H1 (cell line): Measurements from ENCODE around the gene ARAP3. TPM values are rescaled to one million over a fixed set of nuclear protein-coding genes. Genes with fewer than 3 reads are reported as not detected.

ENCODE experiments used
- CTCF ChIA-PET: fragments of 300-600 bp; sonication (Branson Sonifier 250); formaldehyde crosslinking; loops from one replicate; lab custom pipeline; 2021; ENCODE audit not compliant: partially characterized antibody; lab: Charles Lee
- POLR2A ChIA-PET: fragments of 300-600 bp; sonication (Branson Sonifier 250); formaldehyde crosslinking; loops from one replicate; lab custom pipeline; 2021; ENCODE audit warnings: inconsistent platforms; ENCODE audit not compliant: partially characterized antibody; lab: Charles Lee
- DNase-seq, 2 experiments: peaks; one replicate each; pipeline versions ENCODE4 v3.0.0 to v3.0.0-alpha.2; 2010 to 2022; ENCODE audit warnings: low spot score in 2 of 2, low read depth in 1 of 2, mixed read lengths in 1 of 2
- FAIRE-seq: peaks from 2 replicates; lab custom pipeline; 2011; peaks lifted over from hg19 to GRCh38; lab: Jason Lieb, UNC
- H2AFZ ChIP-seq: 2 replicates; pipeline ENCODE4 v1.8.1; 2012; ENCODE audit warnings: low read length, inconsistent platforms
- H2AK5ac ChIP-seq: 2 replicates; pipeline ENCODE4 v1.6.1; 2013; ENCODE audit warnings: low read depth, low read length
- H2BK120ac ChIP-seq: replicated peaks from 2 replicates; pipeline ENCODE3; 2013; ENCODE audit warnings: low read depth, low read length, inconsistent platforms
- H2BK12ac ChIP-seq: 2 replicates; pipeline ENCODE4 v1.6.1; 2013; ENCODE audit warnings: low read depth, low read length
- H2BK15ac ChIP-seq: 2 replicates; pipeline ENCODE4 v1.6.1; 2013; ENCODE audit warnings: low read length
- H2BK20ac ChIP-seq: 2 replicates; pipeline ENCODE4 v1.6.1; 2013; ENCODE audit warnings: low read length
- H2BK5ac ChIP-seq: 2 replicates; pipeline ENCODE4 v1.6.1; 2013; ENCODE audit warnings: low read depth, low read length
- H3K14ac ChIP-seq: 2 replicates; pipeline ENCODE4 v1.6.1; 2013; ENCODE audit warnings: inconsistent platforms; ENCODE audit not compliant: insufficient read length
- H3K18ac ChIP-seq: 2 replicates; pipeline ENCODE4 v1.6.1; 2013; ENCODE audit warnings: low read length; ENCODE audit errors: extremely low read depth
- H3K23ac ChIP-seq: 2 replicates; pipeline ENCODE4 v1.6.1; 2013; ENCODE audit warnings: inconsistent platforms; ENCODE audit not compliant: insufficient read length
- H3K23me2 ChIP-seq: 2 replicates; pipeline ENCODE4 v1.6.1; 2013; ENCODE audit warnings: low read depth, low read length
- H3K27ac ChIP-seq: 2 replicates; pipeline ENCODE4 v1.6.1; 2011; ENCODE audit warnings: low read depth, low read length, inconsistent platforms
- H3K27me3 ChIP-seq, 4 experiments: replicated peaks in 1 of 4; 1 replicate in 1 of 4; 2 replicates in 3 of 4; pipeline versions ENCODE4 v1.6.1 to v1.8.1; 2011 to 2013; ENCODE audit warnings: low read length in 3 of 4, mild to moderate bottlenecking in 3 of 4, inconsistent platforms in 2 of 4, mixed read lengths in 2 of 4, moderate library complexity in 1 of 4; ENCODE audit not compliant: control insufficient read depth in 3 of 4, insufficient read depth in 3 of 4; ENCODE audit errors: extremely low read depth in 1 of 4
- H3K36me3 ChIP-seq, 4 experiments: 2 replicates each; pipeline versions ENCODE4 v1.6.1 to v1.8.1; 2011 to 2013; ENCODE audit warnings: mild to moderate bottlenecking in 4 of 4, low read length in 3 of 4, moderate library complexity in 2 of 4, control low read depth in 1 of 4, inconsistent platforms in 1 of 4; ENCODE audit not compliant: insufficient read depth in 4 of 4, control insufficient read depth in 2 of 4
- H3K4ac ChIP-seq: replicated peaks from 2 replicates; pipeline ENCODE3; 2013; ENCODE audit warnings: low read length, low read depth, mixed read lengths, inconsistent platforms; ENCODE audit not compliant: insufficient read length
- H3K4me1 ChIP-seq, 4 experiments: replicated peaks in 1 of 4; 1 replicate in 1 of 4; 2 replicates in 3 of 4; pipeline versions ENCODE4 v1.6.1 to v1.8.1; 2011 to 2013; ENCODE audit warnings: low read length in 3 of 4, inconsistent platforms in 2 of 4, mixed read lengths in 1 of 4; ENCODE audit not compliant: insufficient read depth in 4 of 4, control insufficient read depth in 3 of 4
- H3K4me2 ChIP-seq, 2 experiments: 2 replicates each; pipeline versions ENCODE4 v1.6.1 to v1.8.1; 2011 to 2013; ENCODE audit warnings: low read depth in 2 of 2, low read length in 2 of 2, control low read depth in 1 of 2, inconsistent platforms in 1 of 2, mild to moderate bottlenecking in 1 of 2; ENCODE audit not compliant: insufficient read depth in 1 of 2
- H3K4me3 ChIP-seq, 4 experiments: fragments of 200-600, 300-600 bp in 1 of 4; sonication (generic), shearing (Covaris generic), sonication (Bioruptor Twin) in 1 of 4; 2 replicates each; pipeline versions ENCODE4 v1.5.1 to v1.8.1; 2011 to 2016; ENCODE audit warnings: low read length in 4 of 4, low read depth in 3 of 4, control low read depth in 2 of 4, inconsistent platforms in 2 of 4, mild to moderate bottlenecking in 2 of 4, mixed read lengths in 1 of 4, moderate library complexity in 1 of 4; ENCODE audit not compliant: insufficient read depth in 2 of 4; ENCODE audit errors: extremely low read depth in 1 of 4
- H3K56ac ChIP-seq: replicated peaks from 2 replicates; pipeline ENCODE3; 2013; ENCODE audit warnings: low read depth, mild to moderate bottlenecking, mixed read lengths, low read length, inconsistent platforms; ENCODE audit not compliant: insufficient read length
- H3K79me1 ChIP-seq: 2 replicates; pipeline ENCODE4 v1.6.1; 2013; ENCODE audit warnings: low read depth, low read length, control low read depth
- H3K79me2 ChIP-seq, 2 experiments: 2 replicates each; pipeline versions ENCODE4 v1.6.1 to v1.8.1; 2012 to 2013; ENCODE audit warnings: low read length in 2 of 2, mild to moderate bottlenecking in 2 of 2, inconsistent platforms in 1 of 2; ENCODE audit not compliant: insufficient read depth in 2 of 2, control insufficient read depth in 1 of 2
- H3K9ac ChIP-seq, 4 experiments: replicated peaks in 1 of 4; 1 replicate in 1 of 4; 2 replicates in 3 of 4; pipeline versions ENCODE4 v1.6.1 to v1.8.1; 2011 to 2013; ENCODE audit warnings: low read depth in 3 of 4, low read length in 3 of 4, control low read depth in 2 of 4, mild to moderate bottlenecking in 2 of 4, moderate library complexity in 2 of 4, inconsistent platforms in 1 of 4; ENCODE audit errors: extremely low read depth in 1 of 4
- H3K9me3 ChIP-seq, 2 experiments: 2 replicates each; pipeline versions ENCODE4 v1.6.1 to v1.8.1; 2012 to 2013; ENCODE audit warnings: mild to moderate bottlenecking in 2 of 2, moderate library complexity in 2 of 2, control low read depth in 1 of 2, inconsistent platforms in 1 of 2, low read depth in 1 of 2, low read length in 1 of 2, mixed read lengths in 1 of 2; ENCODE audit not compliant: insufficient read depth in 2 of 2
- H4K20me1 ChIP-seq, 2 experiments: replicated peaks in 1 of 2; 2 replicates each; pipeline versions ENCODE3 to v1.8.1; 2011 to 2013; ENCODE audit warnings: inconsistent platforms in 2 of 2, low read length in 2 of 2, mild to moderate bottlenecking in 1 of 2; ENCODE audit not compliant: insufficient read depth in 2 of 2, control insufficient read depth in 1 of 2
- H4K5ac ChIP-seq: 2 replicates; pipeline ENCODE4 v1.6.1; 2013; ENCODE audit warnings: low read length, low read depth, mixed read lengths, inconsistent platforms; ENCODE audit not compliant: insufficient read length
- H4K8ac ChIP-seq: 2 replicates; pipeline ENCODE4 v1.8.0; 2013; ENCODE audit warnings: mild to moderate bottlenecking, moderate library complexity, low read length, inconsistent platforms; ENCODE audit not compliant: insufficient read depth; ENCODE audit errors: extremely low read depth
- H4K91ac ChIP-seq: replicated peaks from 2 replicates; pipeline ENCODE3; 2013; ENCODE audit warnings: low read length, mixed read lengths, inconsistent platforms; ENCODE audit not compliant: insufficient read length
- BACH1 ChIP-seq: IDR thresholded peaks from 2 replicates; pipeline ENCODE4 v1.6.1; 2012; ENCODE audit warnings: low read length, improper control_type of control experiment
- CTCF ChIP-seq, 3 experiments: IDR thresholded peaks; 1 replicate in 2 of 3; 2 replicates in 1 of 3; pipeline versions ENCODE4 v1.5.1 to v1.6.1; 2011; ENCODE audit warnings: low read length in 3 of 3, mild to moderate bottlenecking in 3 of 3, inconsistent platforms in 2 of 3, low read depth in 1 of 3, moderate library complexity in 1 of 3; ENCODE audit not compliant: insufficient read depth in 1 of 3; ENCODE audit errors: control extremely low read depth in 1 of 3
- KDM5A ChIP-seq: fragments of 200-600 bp; IDR thresholded peaks from 2 replicates; pipeline ENCODE4 v1.7.1; 2012; ENCODE audit warnings: mild to moderate bottlenecking, low read length, inconsistent platforms, mixed read lengths
- RBBP5 ChIP-seq: IDR thresholded peaks from 2 replicates; pipeline ENCODE4 v1.7.1; 2012; ENCODE audit warnings: low read depth, mild to moderate bottlenecking, inconsistent platforms, low read length, moderate library complexity, borderline replicate concordance
- SIRT6 ChIP-seq: IDR thresholded peaks from one replicate; pipeline ENCODE4 v1.7.1; 2012; ENCODE audit warnings: low read length, inconsistent platforms
- TAF1 ChIP-seq: IDR thresholded peaks from 2 replicates; pipeline ENCODE4 v1.6.1; 2011; ENCODE audit warnings: mild to moderate bottlenecking, low read depth, low read length
- TAF7 ChIP-seq: optimal IDR thresholded peaks from 2 replicates; pipeline ENCODE3; 2011; ENCODE audit warnings: low read depth, mild to moderate bottlenecking, inconsistent platforms, low read length, moderate library complexity, borderline replicate concordance
- WGBS, 2 experiments: shearing (Covaris generic) in 1 of 2; methylation state at CpG; one replicate each; pipeline versions ENCODE4 v1.1.6 to v1.1.7; 2013 to 2015; ENCODE audit warnings: low lambda C conversion rate in 2 of 2, mixed read lengths in 2 of 2, inconsistent platforms in 1 of 2, low coverage in 1 of 2, missing lambda C conversion rate in 1 of 2; ENCODE audit not compliant: insufficient replicate concordance in 2 of 2, insufficient coverage in 1 of 2, insufficient read length in 1 of 2; ENCODE audit errors: extremely low coverage in 1 of 2, missing lambda C conversion rate in 1 of 2; 5-methylcytosine and 5-hydroxymethylcytosine counted together
- polyA plus RNA-seq, 7 experiments: library from polyadenylated mRNA; depleted of rRNA in 3 of 7; stranded (reverse) in 5 of 7; unstranded in 2 of 7; fragments of >200 nt in 5 of 7; fragments of 200-250 nt in 2 of 7; gene quantifications; 1 replicate in 5 of 7; 2 replicates in 1 of 7; 4 replicates in 1 of 7; pipeline versions ENCODE4 v1.2.1 to v1.2.3, GENCODE V29; 2011 to 2013; ENCODE audit warnings: missing spikeins in 2 of 7, mixed read lengths in 2 of 7
- total RNA-seq: library from RNA; stranded (reverse); fragmentation: NEBNext Ultra II Directional; extraction: Animal tissue kit (Norgen Biotek cat#: 25700); gene quantifications from 2 replicates; pipeline ENCODE4 v1.2.1, GENCODE V29; 2021

The ARAP3 gene
- total and polyA plus RNA-seq, 2 of the 8 experiments (the other 6 are each of a cell fraction or from before 2014, with no cell fraction given) = 14.4 to 48.6 TPM

GRCh38 chr5:141617682-141618029, 64.4 kb downstream of the ARAP3 start:
- peaks cover 0 to 4% (median 2%) of the 10 kb centered on the region in 4 experiments; a peak in 3 of 7 replicates for H3K4me1 ChIP-seq
- H4K91ac ChIP-seq = no peak overlapping the region
- ChIA-PET POLR2A (interaction anchor here (0.8 to 8.2 kb wide), 8 partner anchors 9 to 26 kb away, joined by 3 to 75 read pairs (median 6); partner anchors contain the start of genes HDAC3 and RELL2), CTCF (interaction anchor here (0.5 to 11.4 kb wide), 10 partner anchors 10 to 946 kb away, joined by 3 to 150 read pairs (median 3); partner anchors contain the start of genes HDAC3 and RELL2)
- H3K56ac ChIP-seq = no peak overlapping the region
- H3K4ac ChIP-seq = no peak overlapping the region
- no peak overlapping the region for H2BK20ac ChIP-seq
- H4K5ac ChIP-seq = no peak overlapping the region
- no peaks in the 10 kb centered on the region for H3K9me3 ChIP-seq
- no peaks in the 10 kb centered on the region for H3K27me3 ChIP-seq
- DNase-seq = no peak
- WGBS, 2 experiments = 57% methylated on average over 9 of the region's 9 CpGs; no CpG with 5 or more reads in 1 of the 2 experiments
- H3K18ac ChIP-seq = no peak overlapping the region; the same call in 1 of the 2 replicates
- no peak overlapping the region for H4K8ac ChIP-seq
- peak; percentile 13 for FAIRE-seq
- no peak overlapping the region for H2BK12ac ChIP-seq
- H3K4me3 ChIP-seq = peak overlapping the region; percentile 74 to 97 (median 84); a peak in 7 of 8 replicates
- H3K23me2 ChIP-seq = peaks cover 3% of the 10 kb centered on the region; the same call in 1 of the 2 replicates
- H3K36me3 ChIP-seq = peaks cover 2 to 22% (median 14%) of the 10 kb centered on the region in 4 experiments; a peak in 7 of 8 replicates
- H2BK15ac ChIP-seq = no peak overlapping the region
- H3K4me2 ChIP-seq = peak overlapping the region; percentile 93 to 99
- H4K20me1 ChIP-seq = peaks cover 0 to 4% of the 10 kb centered on the region in 2 experiments
- no peaks in the 10 kb centered on the region; the same call in 1 of the 2 replicates for H3K79me1 ChIP-seq
- H2BK5ac ChIP-seq = 0 out of 2 replicates have a peak overlapping the region, but pooled peaks have one; percentile 40
- H3K23ac ChIP-seq = no peak overlapping the region
- H3K27ac ChIP-seq = peak overlapping the region; percentile 17; the same call in 1 of the 2 replicates
- H2BK120ac ChIP-seq = no peak overlapping the region
- no peak overlapping the region for H2AK5ac ChIP-seq
- H3K79me2 ChIP-seq = peaks cover 8 to 49% of the 10 kb centered on the region in 2 experiments
- H2AFZ ChIP-seq = no peak overlapping the region
- H3K9ac ChIP-seq = peak overlapping the region in 3 of 4 experiments; percentile 64 to 85 (median 70); a peak in 4 of 7 replicates
- no peak overlapping the region for H3K14ac ChIP-seq
- TF ChIP-seq TAF1 = no peak
- TF ChIP-seq BACH1 = no peak
- no peak for TF ChIP-seq CTCF (IDR thresholded peaks at IDR 0.05; ENCODE audit: control extremely low read depth in 1 of 3, insufficient read depth in 1 of 3, low read depth in 1 of 3, low read length in 3 of 3)
- TF ChIP-seq TAF7 = no peak
- TF ChIP-seq KDM5A = no peak
- TF ChIP-seq SIRT6 = no peak
- TF ChIP-seq RBBP5 = no peak
